ENCODE results near the gene SAE1.
A peak's percentile ranks its signal among the peaks of the same experiment; 100 is the strongest.

DNA sequence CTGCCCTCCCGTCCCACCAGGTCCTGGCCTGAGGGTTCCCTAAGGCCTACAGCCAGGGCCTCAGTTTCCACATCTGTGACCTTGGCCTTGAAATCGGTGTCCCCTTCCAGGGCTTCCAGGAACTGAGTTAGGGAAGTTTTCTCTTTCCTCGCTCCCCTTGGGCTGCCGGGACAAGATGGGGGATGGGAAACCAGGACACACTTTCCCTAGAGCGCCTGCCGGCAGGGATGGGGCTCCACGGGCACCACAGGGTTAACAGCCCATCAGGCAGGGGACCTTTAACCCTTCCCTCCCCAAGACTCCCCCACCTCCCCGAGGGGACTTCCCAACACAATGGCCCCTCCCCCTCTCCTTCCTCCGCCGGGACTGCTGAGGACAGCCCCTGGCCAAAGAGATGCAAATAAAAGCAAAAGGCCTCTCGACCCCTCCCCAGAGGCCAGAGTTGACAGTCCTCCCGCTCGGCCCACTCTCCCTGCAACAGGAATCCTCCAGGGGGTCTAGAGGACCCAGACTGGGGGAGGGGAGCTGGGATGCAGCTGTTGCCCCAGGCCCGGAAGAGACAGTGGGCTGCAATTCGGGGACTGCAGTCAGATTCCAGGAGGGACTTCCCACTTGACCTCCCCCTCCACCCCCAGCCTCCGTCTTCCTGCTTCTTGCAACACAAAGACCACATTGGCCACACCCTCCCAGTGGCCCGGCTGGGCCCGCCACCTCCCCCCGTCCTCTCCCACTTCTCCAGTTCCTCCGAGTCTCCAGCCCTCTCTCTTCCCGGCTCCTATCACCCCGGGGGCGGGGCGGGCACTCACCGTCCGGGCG lies 96.9 kb downstream of the SAE1 start:
- TF ChIP-seq, protein P1, sequence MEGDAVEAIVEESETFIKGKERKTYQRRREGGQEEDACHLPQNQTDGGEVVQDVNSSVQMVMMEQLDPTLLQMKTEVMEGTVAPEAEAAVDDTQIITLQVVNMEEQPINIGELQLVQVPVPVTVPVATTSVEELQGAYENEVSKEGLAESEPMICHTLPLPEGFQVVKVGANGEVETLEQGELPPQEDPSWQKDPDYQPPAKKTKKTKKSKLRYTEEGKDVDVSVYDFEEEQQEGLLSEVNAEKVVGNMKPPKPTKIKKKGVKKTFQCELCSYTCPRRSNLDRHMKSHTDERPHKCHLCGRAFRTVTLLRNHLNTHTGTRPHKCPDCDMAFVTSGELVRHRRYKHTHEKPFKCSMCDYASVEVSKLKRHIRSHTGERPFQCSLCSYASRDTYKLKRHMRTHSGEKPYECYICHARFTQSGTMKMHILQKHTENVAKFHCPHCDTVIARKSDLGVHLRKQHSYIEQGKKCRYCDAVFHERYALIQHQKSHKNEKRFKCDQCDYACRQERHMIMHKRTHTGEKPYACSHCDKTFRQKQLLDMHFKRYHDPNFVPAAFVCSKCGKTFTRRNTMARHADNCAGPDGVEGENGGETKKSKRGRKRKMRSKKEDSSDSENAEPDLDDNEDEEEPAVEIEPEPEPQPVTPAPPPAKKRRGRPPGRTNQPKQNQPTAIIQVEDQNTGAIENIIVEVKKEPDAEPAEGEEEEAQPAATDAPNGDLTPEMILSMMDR (IDR thresholded peaks at IDR 0.05): no peak
- TF ChIP-seq POLR2AphosphoS5 (IDR thresholded peaks at IDR 0.05; ENCODE audit: low read depth, low read length): peak; percentile 10; the same call in 1 of the 2 replicates

All from Panc1 (cell line).